Measurements from ENCODE around the gene HHLA2.

HHLA2 gene

DNA sequence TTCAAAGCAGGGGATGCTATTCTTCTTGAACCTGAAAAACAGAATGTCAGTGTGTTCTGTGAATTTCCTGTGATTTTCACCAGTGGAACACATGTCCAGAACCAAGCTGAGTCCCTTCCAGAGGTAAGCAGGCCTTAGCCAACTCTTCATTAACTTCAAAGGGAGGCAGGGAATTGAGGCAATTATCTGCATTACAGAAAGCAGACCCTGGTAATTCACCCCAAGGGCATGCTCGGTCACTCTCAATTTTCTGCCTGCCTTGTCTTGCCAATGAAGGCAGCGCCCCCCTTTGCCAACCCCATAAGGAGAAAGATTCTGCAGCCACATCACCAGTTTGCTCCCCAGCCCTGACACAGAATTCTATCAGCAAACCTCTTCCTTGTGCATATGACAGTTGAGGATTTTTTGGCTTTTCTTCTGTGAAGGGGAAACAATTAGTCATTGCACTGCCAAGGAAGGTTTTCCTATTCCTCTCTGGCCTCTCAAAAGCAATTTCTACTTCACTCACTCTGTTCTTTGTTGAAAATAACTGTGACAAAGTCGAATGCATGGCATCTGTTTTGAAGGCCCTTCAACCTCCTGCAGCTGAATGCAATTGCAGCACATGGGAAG, 85.3 kb downstream of the HHLA2 start:
- H3K9me3 ChIP-seq (ENCODE audit: severe bottlenecking) = peaks cover 5% of the 10 kb centered on the region

DNA sequence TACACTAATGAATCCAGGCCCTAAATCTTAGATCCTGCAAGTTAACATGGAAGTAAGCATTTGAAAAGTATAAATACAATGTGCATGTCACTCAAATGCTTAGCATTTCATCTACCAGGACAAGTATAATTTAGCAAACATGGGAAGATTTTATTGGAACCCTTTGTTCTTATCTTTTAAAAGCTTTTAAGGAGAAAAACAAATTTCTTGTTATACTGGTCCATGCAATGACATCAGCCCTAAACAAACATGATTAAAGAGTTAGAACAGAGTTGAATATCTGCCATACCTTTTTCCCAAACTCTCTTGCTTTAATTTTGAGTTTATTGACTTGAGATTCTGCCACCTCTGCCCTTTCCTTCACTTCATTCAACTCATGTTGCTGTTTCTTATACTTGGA, 87.0 kb downstream of the HHLA2 start:
- Histone ChIP-seq H3K36me3 (no peaks in the 10 kb centered on the region), H3K9me3 (ENCODE audit: severe bottlenecking) (peaks cover 5% of the 10 kb centered on the region), H3K27me3 (ENCODE audit: insufficient read depth, low read depth, severe bottlenecking) (no peaks in the 10 kb centered on the region), H3K4me3 (ENCODE audit: low read depth, low read length) (no peak overlapping the region), H3K27ac (no peak overlapping the region)
- TF ChIP-seq, protein P1, sequence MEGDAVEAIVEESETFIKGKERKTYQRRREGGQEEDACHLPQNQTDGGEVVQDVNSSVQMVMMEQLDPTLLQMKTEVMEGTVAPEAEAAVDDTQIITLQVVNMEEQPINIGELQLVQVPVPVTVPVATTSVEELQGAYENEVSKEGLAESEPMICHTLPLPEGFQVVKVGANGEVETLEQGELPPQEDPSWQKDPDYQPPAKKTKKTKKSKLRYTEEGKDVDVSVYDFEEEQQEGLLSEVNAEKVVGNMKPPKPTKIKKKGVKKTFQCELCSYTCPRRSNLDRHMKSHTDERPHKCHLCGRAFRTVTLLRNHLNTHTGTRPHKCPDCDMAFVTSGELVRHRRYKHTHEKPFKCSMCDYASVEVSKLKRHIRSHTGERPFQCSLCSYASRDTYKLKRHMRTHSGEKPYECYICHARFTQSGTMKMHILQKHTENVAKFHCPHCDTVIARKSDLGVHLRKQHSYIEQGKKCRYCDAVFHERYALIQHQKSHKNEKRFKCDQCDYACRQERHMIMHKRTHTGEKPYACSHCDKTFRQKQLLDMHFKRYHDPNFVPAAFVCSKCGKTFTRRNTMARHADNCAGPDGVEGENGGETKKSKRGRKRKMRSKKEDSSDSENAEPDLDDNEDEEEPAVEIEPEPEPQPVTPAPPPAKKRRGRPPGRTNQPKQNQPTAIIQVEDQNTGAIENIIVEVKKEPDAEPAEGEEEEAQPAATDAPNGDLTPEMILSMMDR (IDR thresholded peaks at IDR 0.05; ENCODE audit: low read depth, low read length) = no peak
- no peak for DNase-seq

More for the DNA sequence above, 85.3 kb downstream of the HHLA2 start:
- Histone ChIP-seq H3K27ac (no peak overlapping the region), H3K27me3 (ENCODE audit: insufficient read depth, low read depth, severe bottlenecking) (no peaks in the 10 kb centered on the region), H3K36me3 (no peaks in the 10 kb centered on the region), H3K4me3 (ENCODE audit: low read depth, low read length) (no peak overlapping the region)
- no peak for DNase-seq
- TF ChIP-seq, protein P1 (IDR thresholded peaks at IDR 0.05; ENCODE audit: low read depth, low read length) = 0 out of 2 replicates have a peak, but pooled peaks have one; percentile 4

DNA sequence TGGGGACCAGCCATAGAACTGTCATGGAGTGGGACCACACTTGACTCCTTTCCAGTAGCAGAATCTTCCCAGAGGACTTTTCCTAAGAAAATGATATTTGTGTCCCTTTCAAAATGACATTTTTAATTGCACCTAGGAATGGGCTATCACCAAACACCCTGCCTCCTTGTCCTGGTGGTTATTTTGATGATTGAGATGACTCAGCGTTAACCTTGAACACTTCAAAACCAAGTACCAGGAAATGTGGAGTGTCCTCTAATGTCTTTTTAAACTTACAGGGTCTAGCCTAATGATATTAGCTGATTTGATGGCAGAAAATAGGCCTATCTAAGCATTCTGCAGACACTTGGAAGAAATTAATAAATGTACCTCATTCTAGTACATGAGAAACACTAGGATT, 90.7 kb downstream of the HHLA2 start:
- Histone ChIP-seq H3K27ac (no peak overlapping the region), H3K27me3 (ENCODE audit: insufficient read depth, low read depth, severe bottlenecking) (no peaks in the 10 kb centered on the region), H3K36me3 (no peaks in the 10 kb centered on the region), H3K4me3 (ENCODE audit: low read depth, low read length) (no peak overlapping the region), H3K9me3 (ENCODE audit: severe bottlenecking) (no peaks in the 10 kb centered on the region)
- TF ChIP-seq, protein P1 (IDR thresholded peaks at IDR 0.05; ENCODE audit: low read depth, low read length) = no peak
- DNase-seq = no peak

GRCh38 chr3:108388136-108389132, 92.1 kb downstream of the HHLA2 start:
- no peaks in the 10 kb centered on the region for H3K36me3 ChIP-seq
- TF ChIP-seq, protein P1 (IDR thresholded peaks at IDR 0.05; ENCODE audit: low read depth, low read length) = no peak
- no peak overlapping the region for H3K27ac ChIP-seq
- no peaks in the 10 kb centered on the region for H3K9me3 ChIP-seq (ENCODE audit: severe bottlenecking)
- H3K4me3 ChIP-seq (ENCODE audit: low read depth, low read length) = no peak overlapping the region
- DNase-seq = no peak
- no peaks in the 10 kb centered on the region for H3K27me3 ChIP-seq (ENCODE audit: insufficient read depth, low read depth, severe bottlenecking)

- peak; percentile 26 for DNase-seq
- Histone ChIP-seq H3K27ac (no peak overlapping the region), H3K9me3 (ENCODE audit: severe bottlenecking) (no peaks in the 10 kb centered on the region), H3K36me3 (no peaks in the 10 kb centered on the region), H3K27me3 (ENCODE audit: insufficient read depth, low read depth, severe bottlenecking) (no peaks in the 10 kb centered on the region), H3K4me3 (ENCODE audit: low read depth, low read length) (no peak overlapping the region)
- TF ChIP-seq, protein P1 (IDR thresholded peaks at IDR 0.05; ENCODE audit: low read depth, low read length) = no peak
Observed at GRCh38 chr3:108389372-108389771, 93.0 kb downstream of the HHLA2 start.
